HepG2 (cell line): Measurements from ENCODE around the gene THBS2. TPM values are rescaled to one million over a fixed set of nuclear protein-coding genes. Genes with fewer than 3 reads are reported as not detected.

ENCODE experiments used
- ATAC-seq: fragments of 200-7000 bp; cut with Tn5 transposase; 3 replicates; pipeline ENCODE4 v1.9.1; 2020; ENCODE audit warnings: mild to moderate bottlenecking, moderate library complexity
- BruUV-seq: library from RNA; stranded (reverse); fragments of 400-500 nt; replicated peaks from 2 replicates; lab custom pipeline; 2021; lab: Mats Ljungman, UMichigan
- CTCF ChIA-PET: fragments of 300-600 bp; formaldehyde crosslinking; extraction: SDS; loops from one replicate; lab custom pipeline; 2021; ENCODE audit warnings: low total read pairs, inconsistent platforms, low intra/inter-chr PET ratio; lab: Yijun Ruan, JAX
- POLR2A ChIA-PET: fragments of 350-600 bp; sonication (Branson Sonifier 250); formaldehyde crosslinking; loops from one replicate; lab custom pipeline; 2020; ENCODE audit warnings: antibody characterized with exemption, inconsistent platforms; lab: Yijun Ruan, JAX
- DNase-seq: peaks from one replicate; pipeline ENCODE4 v3.0.0-alpha.2; 2015; ENCODE audit warnings: low spot score
- FAIRE-seq: peaks from 3 replicates; lab custom pipeline; 2011; peaks lifted over from hg19 to GRCh38; lab: Jason Lieb, UNC
- H2AFZ ChIP-seq: one replicate; pipeline ENCODE4 v1.6.1; 2011; ENCODE audit warnings: low read length, inconsistent platforms
- H3K27ac ChIP-seq: fragments of 300-600 bp; 3 replicates; pipeline ENCODE4 v1.8.0; 2011; ENCODE audit warnings: mixed run types, mild to moderate bottlenecking, mixed read lengths, low read length, inconsistent platforms; ENCODE audit not compliant: insufficient read depth; ENCODE audit errors: extremely low read length
- H3K27me3 ChIP-seq, 2 experiments: fragments of 200-600 bp in 1 of 2; 2 replicates in 1 of 2; 3 replicates in 1 of 2; pipeline versions ENCODE4 v1.6.0 to v1.8.0; 2011; ENCODE audit warnings: low read length in 2 of 2, mild to moderate bottlenecking in 2 of 2, moderate library complexity in 2 of 2, inconsistent platforms in 1 of 2; ENCODE audit not compliant: insufficient read depth in 2 of 2, control insufficient read depth in 1 of 2
- H3K36me3 ChIP-seq, 2 experiments: fragments of 200-600 bp in 1 of 2; replicated peaks in 1 of 2; 2 replicates in 1 of 2; 3 replicates in 1 of 2; pipeline versions ENCODE4 v1.5.1 to v1.8.0; 2011; ENCODE audit warnings: low read length in 2 of 2, inconsistent platforms in 1 of 2; ENCODE audit not compliant: insufficient read depth in 2 of 2, control insufficient read depth in 1 of 2
- H3K4me1 ChIP-seq: 2 replicates; pipeline ENCODE4 v1.5.1; 2012; ENCODE audit warnings: low read length, inconsistent platforms; ENCODE audit not compliant: insufficient read depth
- H3K4me2 ChIP-seq: 2 replicates; pipeline ENCODE4 v1.6.0; 2011; ENCODE audit warnings: low read depth, low read length, inconsistent platforms
- H3K4me3 ChIP-seq, 3 experiments: fragments of 200-600 bp in 1 of 3; sonication (generic), shearing (Covaris generic) in 1 of 3; replicated peaks in 1 of 3; 2 replicates each; pipeline ENCODE4 v1.5.1; 2011 to 2016; ENCODE audit warnings: low read length in 3 of 3, inconsistent platforms in 2 of 3, low read depth in 2 of 3, mild to moderate bottlenecking in 2 of 3, control low read depth in 1 of 3, mixed read lengths in 1 of 3; ENCODE audit not compliant: insufficient read depth in 1 of 3
- H3K79me2 ChIP-seq: one replicate; pipeline ENCODE4 v1.6.1; 2011; ENCODE audit warnings: low read length, inconsistent platforms; ENCODE audit not compliant: insufficient read depth
- H3K9ac ChIP-seq: 2 replicates; pipeline ENCODE4 v1.6.0; 2011; ENCODE audit warnings: mild to moderate bottlenecking, low read depth, low read length, inconsistent platforms; ENCODE audit not compliant: insufficient read depth
- H3K9me3 ChIP-seq: 2 replicates; pipeline ENCODE4 v1.5.1; 2012; ENCODE audit warnings: mild to moderate bottlenecking, low read length
- H4K20me1 ChIP-seq: 2 replicates; pipeline ENCODE4 v1.6.0; 2011; ENCODE audit warnings: inconsistent platforms, mild to moderate bottlenecking, low read length, moderate library complexity; ENCODE audit not compliant: insufficient read depth
- HOXD1 ChIP-seq: sonication (generic); formaldehyde crosslinking; IDR thresholded peaks from 2 replicates; pipeline ENCODE4 v1.5.0; 2020; ENCODE audit warnings: missing genetic modification reagents
- KDM4B ChIP-seq: sonication (generic); formaldehyde crosslinking; IDR thresholded peaks from 2 replicates; pipeline ENCODE4 v1.4.0; 2020; ENCODE audit warnings: missing genetic modification reagents
- PBX3 ChIP-seq: sonication (generic); formaldehyde crosslinking; IDR thresholded peaks from 2 replicates; pipeline ENCODE4 v1.8.1; 2023; ENCODE audit warnings: missing genetic modification reagents, inconsistent platforms, borderline replicate concordance
- POGK ChIP-seq: sonication (generic); formaldehyde crosslinking; conservative IDR thresholded peaks from 2 replicates; pipeline ENCODE4 v1.8.0; 2022; ENCODE audit warnings: mild to moderate bottlenecking, moderate library complexity, missing genetic modification reagents
- SRSF9 ChIP-seq: fragments of 200-400 bp; formaldehyde crosslinking; IDR thresholded peaks from 2 replicates; pipeline ENCODE4 v1.6.1; 2018; ENCODE audit warnings: borderline replicate concordance, mild to moderate bottlenecking, low read depth, low read length; ENCODE audit not compliant: insufficient read depth, poor library complexity, severe bottlenecking
- ZSCAN20 ChIP-seq: sonication (generic); formaldehyde crosslinking; IDR thresholded peaks from 2 replicates; pipeline ENCODE4 v1.4.0; 2020; ENCODE audit warnings: missing genetic modification reagents, mild to moderate bottlenecking, borderline replicate concordance
- WGBS: methylation state at CpG from one replicate; pipeline ENCODE4 v1.1.6; 2017; ENCODE audit warnings: low lambda C conversion rate; 5-methylcytosine and 5-hydroxymethylcytosine counted together
- in situ Hi-C: cut with HindIII; loops from 2 replicates; pipeline ENCODE4 v1.10.0; 2017; ENCODE audit warnings: low pct_unique_long_range_greater_than_20kb; ENCODE audit not compliant: extremely low pct_ligation_motif_present
- intact Hi-C: fragments of 100-400 bp; cut with micrococcal nuclease; formaldehyde crosslinking; loops from one replicate; pipeline ENCODE4 v1.10.0; 2022; ENCODE audit not compliant: unreplicated experiment
- polyA plus RNA-seq, 8 experiments: library from polyadenylated mRNA; depleted of rRNA in 3 of 8; stranded (reverse) in 7 of 8; unstranded in 1 of 8; fragments of >200 nt; fragmentation: Illumina TruSeq in 4 of 8; extraction: Trizol in 4 of 8; gene quantifications; 2 replicates each; pipeline versions ENCODE4 v1.2.1 to v1.2.3, GENCODE V29; 2011 to 2016; ENCODE audit warnings: low read depth in 4 of 8, missing spikeins in 1 of 8, mixed read lengths in 1 of 8; ENCODE audit not compliant: insufficient read depth in 1 of 8
- total RNA-seq, 5 experiments: library from RNA; depleted of rRNA; stranded (reverse); fragments of >200 nt; fragmentation: Illumina TruSeq; extraction: Trizol; gene quantifications; 2 replicates each; pipeline ENCODE4 v1.2.3, GENCODE V29; 2016; ENCODE audit warnings: low read depth in 1 of 5
- TF ChIP-seq, protein P1 (sequence below): IDR thresholded peaks from 2 replicates; pipeline ENCODE4 v1.6.1; 2012; ENCODE audit warnings: low read depth, low read length, improper control_type of control experiment
- TF ChIP-seq, protein P2 (sequence below): IDR thresholded peaks from 2 replicates; pipeline ENCODE4 v1.6.1; 2018; ENCODE audit warnings: missing genetic modification reagents, mild to moderate bottlenecking, missing compliant biosample characterization
- TF ChIP-seq, protein P3 (sequence below): sonication (generic); formaldehyde crosslinking; IDR thresholded peaks from 2 replicates; pipeline ENCODE4 v1.5.1; 2020; ENCODE audit warnings: missing genetic modification reagents, mild to moderate bottlenecking, borderline replicate concordance
- TF ChIP-seq, protein P4 (sequence below): sonication (generic); formaldehyde crosslinking; IDR thresholded peaks from 2 replicates; pipeline ENCODE4 v1.4.0; 2020; ENCODE audit warnings: missing genetic modification reagents; ENCODE audit errors: not compliant biosample characterization
- TF ChIP-seq, protein P5 (sequence below): sonication (generic); formaldehyde crosslinking; IDR thresholded peaks from 2 replicates; pipeline ENCODE4 v1.5.1; 2020; ENCODE audit warnings: missing genetic modification reagents, mild to moderate bottlenecking, borderline replicate concordance

THBS2 gene
- total and polyA plus RNA-seq, 2 of the 13 experiments (the other 11 are each of a cell fraction or from before 2014, with no cell fraction given), result 0.12 to 0.15 TPM

DNA sequence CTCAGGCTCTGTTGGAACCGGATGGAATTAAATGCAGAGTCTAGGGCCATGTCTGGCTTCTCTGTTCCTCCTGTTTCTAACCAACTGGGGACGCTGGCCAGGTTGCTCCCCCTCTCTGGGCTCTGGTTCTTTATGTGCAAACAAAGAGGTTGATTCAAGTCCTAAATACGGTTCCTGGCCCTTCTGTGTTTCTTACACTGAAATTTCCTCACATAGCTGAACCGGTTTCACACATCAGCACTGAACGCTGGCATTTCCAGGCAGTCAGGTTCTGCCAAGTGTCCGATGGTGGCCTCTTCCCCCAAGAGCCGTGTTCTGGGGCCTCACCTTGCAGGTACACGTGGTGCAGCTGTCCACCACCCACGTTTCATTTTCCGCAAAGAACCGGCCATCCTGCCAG lies 13.5 kb downstream of the THBS2 start:
- TF ChIP-seq HOXD1 (CRISPR knock-in tag) (no peak), SRSF9 (no peak), POGK (CRISPR knock-in tag) (no peak), ZSCAN20 (no peak), PBX3 (CRISPR knock-in tag) (no peak), KDM4B (CRISPR knock-in tag) (no peak)
- TF ChIP-seq, protein P1, sequence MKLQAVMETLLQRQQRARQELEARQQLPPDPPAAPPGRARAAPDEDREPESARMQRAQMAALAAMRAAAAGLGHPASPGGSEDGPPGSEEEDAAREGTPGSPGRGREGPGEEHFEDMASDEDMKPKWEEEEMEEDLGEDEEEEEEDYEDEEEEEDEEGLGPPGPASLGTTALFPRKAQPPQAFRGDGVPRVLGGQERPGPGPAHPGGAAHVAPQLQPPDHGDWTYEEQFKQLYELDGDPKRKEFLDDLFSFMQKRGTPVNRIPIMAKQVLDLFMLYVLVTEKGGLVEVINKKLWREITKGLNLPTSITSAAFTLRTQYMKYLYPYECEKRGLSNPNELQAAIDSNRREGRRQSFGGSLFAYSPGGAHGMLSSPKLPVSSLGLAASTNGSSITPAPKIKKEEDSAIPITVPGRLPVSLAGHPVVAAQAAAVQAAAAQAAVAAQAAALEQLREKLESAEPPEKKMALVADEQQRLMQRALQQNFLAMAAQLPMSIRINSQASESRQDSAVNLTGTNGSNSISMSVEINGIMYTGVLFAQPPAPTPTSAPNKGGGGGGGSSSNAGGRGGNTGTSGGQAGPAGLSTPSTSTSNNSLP, result no peak
- TF ChIP-seq, protein P2, sequence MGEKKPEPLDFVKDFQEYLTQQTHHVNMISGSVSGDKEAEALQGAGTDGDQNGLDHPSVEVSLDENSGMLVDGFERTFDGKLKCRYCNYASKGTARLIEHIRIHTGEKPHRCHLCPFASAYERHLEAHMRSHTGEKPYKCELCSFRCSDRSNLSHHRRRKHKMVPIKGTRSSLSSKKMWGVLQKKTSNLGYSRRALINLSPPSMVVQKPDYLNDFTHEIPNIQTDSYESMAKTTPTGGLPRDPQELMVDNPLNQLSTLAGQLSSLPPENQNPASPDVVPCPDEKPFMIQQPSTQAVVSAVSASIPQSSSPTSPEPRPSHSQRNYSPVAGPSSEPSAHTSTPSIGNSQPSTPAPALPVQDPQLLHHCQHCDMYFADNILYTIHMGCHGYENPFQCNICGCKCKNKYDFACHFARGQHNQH (CRISPR knock-in tag), result no peak
- TF ChIP-seq, protein P3, sequence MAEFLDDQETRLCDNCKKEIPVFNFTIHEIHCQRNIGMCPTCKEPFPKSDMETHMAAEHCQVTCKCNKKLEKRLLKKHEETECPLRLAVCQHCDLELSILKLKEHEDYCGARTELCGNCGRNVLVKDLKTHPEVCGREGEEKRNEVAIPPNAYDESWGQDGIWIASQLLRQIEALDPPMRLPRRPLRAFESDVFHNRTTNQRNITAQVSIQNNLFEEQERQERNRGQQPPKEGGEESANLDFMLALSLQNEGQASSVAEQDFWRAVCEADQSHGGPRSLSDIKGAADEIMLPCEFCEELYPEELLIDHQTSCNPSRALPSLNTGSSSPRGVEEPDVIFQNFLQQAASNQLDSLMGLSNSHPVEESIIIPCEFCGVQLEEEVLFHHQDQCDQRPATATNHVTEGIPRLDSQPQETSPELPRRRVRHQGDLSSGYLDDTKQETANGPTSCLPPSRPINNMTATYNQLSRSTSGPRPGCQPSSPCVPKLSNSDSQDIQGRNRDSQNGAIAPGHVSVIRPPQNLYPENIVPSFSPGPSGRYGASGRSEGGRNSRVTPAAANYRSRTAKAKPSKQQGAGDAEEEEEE, result no peak
- TF ChIP-seq, protein P4, sequence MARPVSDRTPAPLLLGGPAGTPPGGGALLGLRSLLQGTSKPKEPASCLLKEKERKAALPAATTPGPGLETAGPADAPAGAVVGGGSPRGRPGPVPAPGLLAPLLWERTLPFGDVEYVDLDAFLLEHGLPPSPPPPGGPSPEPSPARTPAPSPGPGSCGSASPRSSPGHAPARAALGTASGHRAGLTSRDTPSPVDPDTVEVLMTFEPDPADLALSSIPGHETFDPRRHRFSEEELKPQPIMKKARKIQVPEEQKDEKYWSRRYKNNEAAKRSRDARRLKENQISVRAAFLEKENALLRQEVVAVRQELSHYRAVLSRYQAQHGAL, result no peak
- TF ChIP-seq, protein P5, sequence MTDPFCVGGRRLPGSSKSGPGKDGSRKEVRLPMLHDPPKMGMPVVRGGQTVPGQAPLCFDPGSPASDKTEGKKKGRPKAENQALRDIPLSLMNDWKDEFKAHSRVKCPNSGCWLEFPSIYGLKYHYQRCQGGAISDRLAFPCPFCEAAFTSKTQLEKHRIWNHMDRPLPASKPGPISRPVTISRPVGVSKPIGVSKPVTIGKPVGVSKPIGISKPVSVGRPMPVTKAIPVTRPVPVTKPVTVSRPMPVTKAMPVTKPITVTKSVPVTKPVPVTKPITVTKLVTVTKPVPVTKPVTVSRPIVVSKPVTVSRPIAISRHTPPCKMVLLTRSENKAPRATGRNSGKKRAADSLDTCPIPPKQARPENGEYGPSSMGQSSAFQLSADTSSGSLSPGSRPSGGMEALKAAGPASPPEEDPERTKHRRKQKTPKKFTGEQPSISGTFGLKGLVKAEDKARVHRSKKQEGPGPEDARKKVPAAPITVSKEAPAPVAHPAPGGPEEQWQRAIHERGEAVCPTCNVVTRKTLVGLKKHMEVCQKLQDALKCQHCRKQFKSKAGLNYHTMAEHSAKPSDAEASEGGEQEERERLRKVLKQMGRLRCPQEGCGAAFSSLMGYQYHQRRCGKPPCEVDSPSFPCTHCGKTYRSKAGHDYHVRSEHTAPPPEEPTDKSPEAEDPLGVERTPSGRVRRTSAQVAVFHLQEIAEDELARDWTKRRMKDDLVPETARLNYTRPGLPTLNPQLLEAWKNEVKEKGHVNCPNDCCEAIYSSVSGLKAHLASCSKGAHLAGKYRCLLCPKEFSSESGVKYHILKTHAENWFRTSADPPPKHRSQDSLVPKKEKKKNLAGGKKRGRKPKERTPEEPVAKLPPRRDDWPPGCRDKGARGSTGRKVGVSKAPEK, result no peak
- Histone ChIP-seq H3K4me1 (0 out of 2 replicates have a peak, but pooled peaks cover 7% of the 10 kb centered on the region), H3K4me2 (no peak overlapping the region), H3K27ac (no peak overlapping the region), H3K9me3 (no peaks in the 10 kb centered on the region), H2AFZ (no peak overlapping the region), H3K9ac (no peak overlapping the region), H3K36me3 (no peaks in the 10 kb centered on the region), H4K20me1 (no peaks in the 10 kb centered on the region), H3K27me3 (peaks cover 6 to 50% of the 10 kb centered on the region in 2 experiments; a peak in 4 of 5 replicates), H3K4me3 (no peak overlapping the region), H3K79me2 (no peaks in the 10 kb centered on the region)
- ChIA-PET POLR2A (no interaction called here), CTCF (no interaction called here)
- WGBS, result 7% methylated on average over 11 of the region's 11 CpGs
- BruUV-seq, result no TSS peak
- FAIRE-seq (no peak), ATAC-seq (no peak), DNase-seq (no peak)
- in situ Hi-C loops (no loop called here), intact Hi-C loops (no loop called here)
